ENCODE data around the gene FAM111A.

The FAM111A gene

DNA sequence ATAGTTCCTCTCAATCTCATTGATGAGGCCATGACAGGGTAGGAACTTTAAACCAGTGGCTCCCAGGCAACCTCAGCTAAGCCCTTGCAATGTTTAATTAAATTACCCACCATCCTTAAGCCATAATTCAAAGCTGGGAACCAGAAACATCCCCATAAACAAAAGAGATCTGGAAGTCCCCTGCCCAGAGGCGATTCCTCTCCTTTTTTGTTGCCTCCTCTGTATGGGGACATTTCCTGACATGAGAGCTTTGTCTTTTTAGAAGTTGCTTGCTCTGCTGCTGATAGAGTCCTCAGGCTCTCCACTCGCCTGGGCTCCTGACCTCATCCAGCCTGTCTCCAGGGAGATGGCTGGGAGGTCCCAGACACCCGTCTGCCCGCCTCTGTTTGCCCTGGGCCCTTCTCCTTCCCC is 32.4 kb downstream of the FAM111A start:
- Histone ChIP-seq H3K36me3 (ENCODE audit: insufficient read depth, low read length) (no peaks in the 10 kb centered on the region), H3K9me2 (replicated peaks; ENCODE audit: low read depth, low read length) (no peaks in the 10 kb centered on the region), H2AFZ (ENCODE audit: low read length) (no peak overlapping the region), H3K4me1 (ENCODE audit: insufficient read depth, low read length, poor library complexity, severe bottlenecking) (peaks cover 9% of the 10 kb centered on the region), H3K79me2 (ENCODE audit: insufficient read depth, low read length) (no peaks in the 10 kb centered on the region; the same call in 1 of the 2 replicates), H3K27me3 (ENCODE audit: insufficient read depth, low read length, poor library complexity, severe bottlenecking) (peaks cover 5% of the 10 kb centered on the region), H3K4me3 (ENCODE audit: low read length, poor library complexity, severe bottlenecking) (no peak overlapping the region), H4K20me1 (ENCODE audit: insufficient read depth, low read length, poor library complexity, severe bottlenecking) (peaks cover 4% of the 10 kb centered on the region), H3K4me2 (ENCODE audit: low read depth, low read length, poor library complexity, severe bottlenecking) (no peak overlapping the region), H3K9me3 (ENCODE audit: insufficient read depth, low read depth, low read length) (peaks cover 7% of the 10 kb centered on the region; the same call in 1 of the 2 replicates), H3F3A (ENCODE audit: low read depth) (no peaks in the 10 kb centered on the region), H3K9ac (ENCODE audit: low read depth, low read length, poor library complexity, severe bottlenecking) (no peak overlapping the region)
- TF ChIP-seq, protein P1, sequence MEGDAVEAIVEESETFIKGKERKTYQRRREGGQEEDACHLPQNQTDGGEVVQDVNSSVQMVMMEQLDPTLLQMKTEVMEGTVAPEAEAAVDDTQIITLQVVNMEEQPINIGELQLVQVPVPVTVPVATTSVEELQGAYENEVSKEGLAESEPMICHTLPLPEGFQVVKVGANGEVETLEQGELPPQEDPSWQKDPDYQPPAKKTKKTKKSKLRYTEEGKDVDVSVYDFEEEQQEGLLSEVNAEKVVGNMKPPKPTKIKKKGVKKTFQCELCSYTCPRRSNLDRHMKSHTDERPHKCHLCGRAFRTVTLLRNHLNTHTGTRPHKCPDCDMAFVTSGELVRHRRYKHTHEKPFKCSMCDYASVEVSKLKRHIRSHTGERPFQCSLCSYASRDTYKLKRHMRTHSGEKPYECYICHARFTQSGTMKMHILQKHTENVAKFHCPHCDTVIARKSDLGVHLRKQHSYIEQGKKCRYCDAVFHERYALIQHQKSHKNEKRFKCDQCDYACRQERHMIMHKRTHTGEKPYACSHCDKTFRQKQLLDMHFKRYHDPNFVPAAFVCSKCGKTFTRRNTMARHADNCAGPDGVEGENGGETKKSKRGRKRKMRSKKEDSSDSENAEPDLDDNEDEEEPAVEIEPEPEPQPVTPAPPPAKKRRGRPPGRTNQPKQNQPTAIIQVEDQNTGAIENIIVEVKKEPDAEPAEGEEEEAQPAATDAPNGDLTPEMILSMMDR (conservative IDR thresholded peaks at IDR 0.05; ENCODE audit: low read length): no peak
- TF ChIP-seq EZH2phosphoT487 (IDR thresholded peaks at IDR 0.05; ENCODE audit: borderline replicate concordance): no peak

DNA sequence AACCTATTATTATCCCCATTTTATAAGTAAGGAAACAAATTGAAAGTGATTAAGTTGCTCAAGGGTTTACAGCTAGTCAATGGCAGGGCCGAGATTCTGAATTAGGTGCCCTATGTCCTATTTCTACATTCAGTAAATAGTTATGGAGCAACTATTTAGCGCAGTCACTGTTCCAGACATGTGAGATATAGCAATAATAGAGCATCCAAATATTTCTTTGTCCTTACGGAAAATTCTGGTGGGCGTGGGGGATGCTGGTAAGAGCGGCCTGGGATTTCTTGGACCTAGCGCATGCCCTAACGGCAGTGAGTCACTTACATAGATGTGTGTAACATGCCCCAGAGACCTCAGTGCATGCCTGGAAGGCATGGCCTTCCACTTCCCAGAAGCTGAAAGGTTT is 33.7 kb downstream of the FAM111A start:
- no peak overlapping the region for H3K4me3 ChIP-seq (ENCODE audit: low read length, poor library complexity, severe bottlenecking)
- H3K36me3 ChIP-seq (ENCODE audit: insufficient read depth, low read length): no peaks in the 10 kb centered on the region
- TF ChIP-seq EZH2phosphoT487 (IDR thresholded peaks at IDR 0.05; ENCODE audit: borderline replicate concordance): no peak
- TF ChIP-seq, protein P1 (conservative IDR thresholded peaks at IDR 0.05; ENCODE audit: low read length): no peak
- H3F3A ChIP-seq (ENCODE audit: low read depth): no peaks in the 10 kb centered on the region
- no peak overlapping the region for H2AFZ ChIP-seq (ENCODE audit: low read length)
- peaks cover 9% of the 10 kb centered on the region for H3K4me1 ChIP-seq (ENCODE audit: insufficient read depth, low read length, poor library complexity, severe bottlenecking)
- H3K9me2 ChIP-seq (replicated peaks; ENCODE audit: low read depth, low read length): no peaks in the 10 kb centered on the region
- H3K27me3 ChIP-seq (ENCODE audit: insufficient read depth, low read length, poor library complexity, severe bottlenecking): peaks cover 5% of the 10 kb centered on the region
- H3K9ac ChIP-seq (ENCODE audit: low read depth, low read length, poor library complexity, severe bottlenecking): no peak overlapping the region
- no peak overlapping the region for H3K4me2 ChIP-seq (ENCODE audit: low read depth, low read length, poor library complexity, severe bottlenecking)
- peaks cover 4% of the 10 kb centered on the region for H4K20me1 ChIP-seq (ENCODE audit: insufficient read depth, low read length, poor library complexity, severe bottlenecking)
- no peaks in the 10 kb centered on the region; the same call in 1 of the 2 replicates for H3K79me2 ChIP-seq (ENCODE audit: insufficient read depth, low read length)
- H3K9me3 ChIP-seq (ENCODE audit: insufficient read depth, low read depth, low read length): peaks cover 7% of the 10 kb centered on the region; the same call in 1 of the 2 replicates

DNA sequence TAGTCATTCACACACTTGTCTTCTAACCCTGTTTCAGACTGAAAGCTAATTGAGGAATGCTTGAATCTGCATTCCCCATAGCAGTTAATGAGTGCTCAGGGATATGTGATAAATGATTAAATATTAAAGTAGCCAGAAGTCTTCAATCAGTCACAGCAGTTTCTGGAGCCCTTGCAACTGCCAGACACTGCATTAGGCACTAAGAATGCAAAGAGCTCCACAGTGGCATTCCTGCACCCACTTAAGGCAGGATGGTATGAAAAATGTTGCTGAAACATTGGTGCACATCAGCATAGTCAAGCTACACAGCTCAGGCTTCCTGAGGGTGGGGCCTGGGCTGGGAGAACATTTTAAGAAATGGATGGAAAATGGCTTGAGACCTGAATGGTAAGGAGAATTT is 35.7 kb downstream of the FAM111A start:
- no peaks in the 10 kb centered on the region for H3K4me1 ChIP-seq (ENCODE audit: insufficient read depth, low read length, poor library complexity, severe bottlenecking)
- no peak for TF ChIP-seq EZH2phosphoT487 (IDR thresholded peaks at IDR 0.05; ENCODE audit: borderline replicate concordance)
- TF ChIP-seq, protein P1 (conservative IDR thresholded peaks at IDR 0.05; ENCODE audit: low read length): no peak
- no peaks in the 10 kb centered on the region for H3K36me3 ChIP-seq (ENCODE audit: insufficient read depth, low read length)

More for the DNA sequence above, 35.7 kb downstream of the FAM111A start:
- Histone ChIP-seq H3K27me3 (ENCODE audit: insufficient read depth, low read length, poor library complexity, severe bottlenecking) (no peaks in the 10 kb centered on the region), H3K79me2 (ENCODE audit: insufficient read depth, low read length) (no peaks in the 10 kb centered on the region), H3K9me2 (replicated peaks; ENCODE audit: low read depth, low read length) (no peaks in the 10 kb centered on the region), H3K9ac (ENCODE audit: low read depth, low read length, poor library complexity, severe bottlenecking) (no peak overlapping the region), H3F3A (ENCODE audit: low read depth) (no peaks in the 10 kb centered on the region), H2AFZ (ENCODE audit: low read length) (no peak overlapping the region), H3K4me3 (ENCODE audit: low read length, poor library complexity, severe bottlenecking) (no peak overlapping the region), H3K9me3 (ENCODE audit: insufficient read depth, low read depth, low read length) (peaks cover 7% of the 10 kb centered on the region; the same call in 1 of the 2 replicates), H4K20me1 (ENCODE audit: insufficient read depth, low read length, poor library complexity, severe bottlenecking) (no peaks in the 10 kb centered on the region), H3K4me2 (ENCODE audit: low read depth, low read length, poor library complexity, severe bottlenecking) (no peak overlapping the region)
